TTC549 (cell line): ENCODE measurements around the gene FOXA2.

Source experiments
- FAIRE-seq: peaks from 2 replicates; lab custom pipeline; 2012; peaks lifted over from hg19 to GRCh38; lab: Jason Lieb, UNC

Gene FOXA2

GRCh38 chr20:22583773-22584521 is 425 bp downstream of the FOXA2 start:
- FAIRE-seq = no peak

- FAIRE-seq = no peak
These were observed 1.2 kb downstream of the FOXA2 start for GRCh38 chr20:22582964-22583772.

GRCh38 chr20:22582386-22582963 is 1.9 kb downstream of the FOXA2 start:
- no peak for FAIRE-seq

- FAIRE-seq = no peak
These were observed 2.7 kb downstream of the FOXA2 start for GRCh38 chr20:22581437-22582385.

- FAIRE-seq = no peak
These were observed 4.4 kb downstream of the FOXA2 start for GRCh38 chr20:22579711-22580697.

- FAIRE-seq = no peak
These were observed 5.3 kb downstream of the FOXA2 start for GRCh38 chr20:22579119-22579427.

GRCh38 chr20:22578221-22579118 is 5.9 kb downstream of the FOXA2 start:
- FAIRE-seq = no peak

- FAIRE-seq = no peak
These were observed 6.7 kb downstream of the FOXA2 start for GRCh38 chr20:22577515-22578220.

- no peak for FAIRE-seq
These were observed 7.4 kb downstream of the FOXA2 start for GRCh38 chr20:22576733-22577514.

- no peak for FAIRE-seq
These were observed 8.1 kb downstream of the FOXA2 start for GRCh38 chr20:22576273-22576672.

- no peak for FAIRE-seq
These were observed 8.6 kb downstream of the FOXA2 start for GRCh38 chr20:22575737-22576136.

GRCh38 chr20:22575087-22575721 is 9.2 kb downstream of the FOXA2 start:
- FAIRE-seq = no peak

GRCh38 chr20:22574545-22575086 is 9.8 kb downstream of the FOXA2 start:
- FAIRE-seq = no peak

GRCh38 chr20:22572491-22572890 is 11.9 kb downstream of the FOXA2 start:
- no peak for FAIRE-seq

- no peak for FAIRE-seq
These were observed 12.3 kb downstream of the FOXA2 start for GRCh38 chr20:22572023-22572422.

- no peak for FAIRE-seq
These were observed 15.0 kb downstream of the FOXA2 start for GRCh38 chr20:22569353-22569752.

GRCh38 chr20:22568872-22569344 is 15.5 kb downstream of the FOXA2 start:
- FAIRE-seq = no peak
